Suprapubic skin (tissue), 4 donors: Measurements from ENCODE around the gene RGPD3. TPM values are rescaled to one million over a fixed set of nuclear protein-coding genes. Genes with fewer than 3 reads are reported as not detected.

ENCODE experiments used
- DNase-seq, 2 donors: peaks; one replicate each; pipeline ENCODE4 v3.0.0-alpha.2; 2019; ENCODE audit warnings: low spot score in 2 of 2
- H3K27ac ChIP-seq: fragments of 200-600 bp; sonication (generic); one replicate; pipeline ENCODE4 v1.5.1; 2019
- H3K27me3 ChIP-seq: fragments of 200-600 bp; sonication (generic); one replicate; pipeline ENCODE4 v1.5.1; 2019
- H3K36me3 ChIP-seq: fragments of 200-600 bp; sonication (generic); one replicate; pipeline ENCODE4 v1.5.1; 2019
- H3K4me1 ChIP-seq: fragments of 200-600 bp; sonication (generic); one replicate; pipeline ENCODE4 v1.5.1; 2019
- H3K4me3 ChIP-seq: fragments of 200-600 bp; sonication (generic); one replicate; pipeline ENCODE4 v1.5.1; 2019; ENCODE audit warnings: mild to moderate bottlenecking
- H3K9me3 ChIP-seq: fragments of 200-600 bp; sonication (generic); one replicate; pipeline ENCODE4 v1.5.1; 2019
- CTCF ChIP-seq, 2 donors: fragments of 200-600 bp in 1 of 2; fragments of 450-650 bp in 1 of 2; sonication (generic) in 1 of 2; IDR thresholded peaks; one replicate each; pipeline ENCODE4 v1.5.1; 2016 to 2019; ENCODE audit warnings: antibody characterized with exemption in 2 of 2, mild to moderate bottlenecking in 1 of 2, moderate library complexity in 1 of 2
- EP300 ChIP-seq: sonication (generic); formaldehyde crosslinking; IDR thresholded peaks from one replicate; pipeline ENCODE4 v1.6.1; 2017; ENCODE audit warnings: antibody characterized with exemption
- POLR2A ChIP-seq, 2 donors: fragments of 450-650 bp; IDR thresholded peaks; one replicate each; pipeline ENCODE4 v1.6.1; 2017; ENCODE audit warnings: antibody characterized with exemption in 2 of 2, mild to moderate bottlenecking in 2 of 2, moderate library complexity in 2 of 2
- POLR2AphosphoS5 ChIP-seq, 3 donors: sonication (generic); formaldehyde crosslinking; IDR thresholded peaks; one replicate each; pipeline ENCODE4 v1.6.1; 2017; ENCODE audit warnings: antibody characterized with exemption in 3 of 3
- WGBS: methylation state at CpG from one replicate; pipeline ENCODE4 v1.1.5; 2018; 5-methylcytosine and 5-hydroxymethylcytosine counted together
- total RNA-seq, 4 donors: library from RNA; depleted of rRNA; stranded (reverse); fragments of >200 nt; gene quantifications; one replicate each; pipeline ENCODE4 v1.1.0, GENCODE V29; 2016

The RGPD3 gene
- total RNA-seq, 4 donors from 2014 or later = 0.30 to 2.1 (median 0.74) TPM

DNA sequence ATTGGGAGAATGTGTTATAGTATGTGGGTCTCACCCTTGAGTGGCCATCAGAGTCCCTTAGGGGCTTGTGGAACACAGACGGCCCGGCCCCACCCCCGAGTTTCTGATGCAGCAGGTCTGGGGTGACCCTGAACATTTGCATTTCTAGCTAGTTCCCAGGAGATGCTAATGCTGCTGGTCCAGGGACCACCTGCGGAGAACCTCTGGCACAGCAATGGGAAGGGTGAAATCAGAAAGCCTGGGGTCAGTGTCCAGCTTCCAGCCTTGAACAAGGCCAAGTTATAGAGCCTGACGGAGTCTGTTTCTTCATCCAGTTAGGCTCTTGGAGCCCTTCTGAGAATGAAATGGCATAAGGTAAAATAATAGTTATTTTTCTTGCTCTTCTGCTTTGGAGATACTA lies 126.5 kb downstream of the RGPD3 start:
- Histone ChIP-seq H3K27ac (no peak overlapping the region), H3K4me3 (no peak overlapping the region), H3K27me3 (peaks cover 3% of the 10 kb centered on the region), H3K9me3 (no peaks in the 10 kb centered on the region), H3K4me1 (no peaks in the 10 kb centered on the region), H3K36me3 (no peaks in the 10 kb centered on the region)
- WGBS = 96% methylated on average over 5 of the region's 5 CpGs
- TF ChIP-seq EP300 (no peak), POLR2A (IDR thresholded peaks at IDR 0.05) (no peak), CTCF (IDR thresholded peaks at IDR 0.05) (no peak), POLR2AphosphoS5 (IDR thresholded peaks at IDR 0.05) (no peak)
- no peak for DNase-seq

Other genes starting within 250 kb of the RGPD3 start
- under 1 TPM in 1 of 4 donors, not detected in 3; 0.55 TPM for gene CD8B2, start 19.0 kb upstream of the RGPD3 start, total RNA-seq